HG03060 (cell line): ENCODE measurements around the gene HCN2.

Experiments used
- ATAC-seq: cut with Tn5 transposase; IDR thresholded peaks from one replicate; pipeline ENCODE4 v1.9.1; 2021; ENCODE audit warnings: low read depth, moderate number of reproducible peaks; ENCODE audit not compliant: unreplicated experiment

The HCN2 gene

GRCh38 chr19:570937-571565, 18.6 kb upstream of the HCN2 start:
- no peak for ATAC-seq

GRCh38 chr19:571566-571974, 18.1 kb upstream of the HCN2 start:
- no peak for ATAC-seq

GRCh38 chr19:572140-572742, 17.4 kb upstream of the HCN2 start, which contains the start of gene BSG:
Gene BSG (plus strand): TSS chr19:572596. CDS start chr19:572635, 39 bp downstream.
- ATAC-seq, result peak; percentile 61

GRCh38 chr19:572743-573518, 16.8 kb upstream of the HCN2 start:
- peak; percentile 23 for ATAC-seq

GRCh38 chr19:573519-573825, 16.2 kb upstream of the HCN2 start:
- ATAC-seq, result no peak

GRCh38 chr19:574658-575526, 14.8 kb upstream of the HCN2 start:
- no peak for ATAC-seq

- no peak for ATAC-seq
These were observed 13.9 kb upstream of the HCN2 start for GRCh38 chr19:575527-576506.

- ATAC-seq, result no peak
These were observed 12.8 kb upstream of the HCN2 start for GRCh38 chr19:576768-577438.

- ATAC-seq, result no peak
These were observed 12.0 kb upstream of the HCN2 start for GRCh38 chr19:577439-578392.

GRCh38 chr19:579111-579841, 10.4 kb upstream of the HCN2 start:
- ATAC-seq, result no peak

GRCh38 chr19:579842-580155, 9.9 kb upstream of the HCN2 start:
- no peak for ATAC-seq

- no peak for ATAC-seq
These were observed 9.3 kb upstream of the HCN2 start for GRCh38 chr19:580274-580835.

- ATAC-seq, result no peak
These were observed 8.1 kb upstream of the HCN2 start for GRCh38 chr19:581399-582111.

GRCh38 chr19:582497-583197, 7.0 kb upstream of the HCN2 start:
- no peak for ATAC-seq

GRCh38 chr19:583198-583967, 6.3 kb upstream of the HCN2 start:
- ATAC-seq, result no peak

GRCh38 chr19:583968-584239, 5.8 kb upstream of the HCN2 start:
- ATAC-seq, result no peak
